H4 (cell line): Measurements from ENCODE around the gene USP1. TPM values are rescaled to one million over a fixed set of nuclear protein-coding genes. Genes with fewer than 3 reads are reported as not detected.

Experiments
- DNase-seq: peaks from one replicate; pipeline ENCODE4 v3.0.0-alpha.2; 2015; ENCODE audit warnings: low spot score
- total RNA-seq: library from RNA; depleted of rRNA; stranded (reverse); fragments of >200 nt; shearing (Covaris generic); gene quantifications from 2 replicates; pipeline ENCODE4 v1.2.3, GENCODE V29; 2014

The USP1 gene
- total RNA-seq, 1 experiment from 2014 or later = 63.2 TPM

DNA sequence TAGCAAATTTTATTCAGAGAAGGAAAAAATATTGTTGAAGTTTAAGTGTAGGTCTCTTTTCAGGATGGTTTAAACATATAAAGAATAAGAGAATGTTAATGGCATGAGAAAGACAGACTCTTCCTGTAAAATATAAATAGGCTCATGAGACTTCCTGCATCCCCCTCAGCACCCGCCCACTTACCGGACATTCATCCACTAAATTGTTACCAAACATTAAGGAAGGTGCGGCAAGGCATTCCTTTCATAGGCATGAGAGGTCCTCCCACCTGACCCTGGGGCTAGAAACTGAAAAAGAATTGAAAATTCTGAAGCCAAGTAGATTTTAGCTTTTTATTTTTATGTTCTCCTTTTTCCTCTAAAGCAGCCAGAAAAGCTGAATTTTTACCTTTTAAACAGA, 10.6 kb upstream of the USP1 start:
- DNase-seq = no peak

DNA sequence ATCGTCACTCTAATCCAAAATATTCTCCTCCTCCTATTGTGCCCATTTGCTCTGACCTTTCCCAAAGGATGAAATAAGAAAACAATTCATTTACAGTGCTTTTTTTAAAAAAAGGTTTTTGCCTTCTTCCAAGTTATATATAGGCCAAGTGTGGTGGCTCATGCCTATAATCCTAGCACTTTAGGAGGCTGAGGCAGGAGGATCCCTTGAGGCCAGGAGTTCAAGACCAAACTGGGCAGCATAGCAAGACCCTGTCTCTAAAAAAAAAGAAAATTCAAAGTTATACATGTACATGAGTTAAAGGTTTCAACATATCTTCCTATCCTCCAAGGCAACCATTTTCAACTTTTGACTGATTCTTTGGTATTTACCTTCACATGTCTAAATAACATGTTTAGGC, 10.1 kb upstream of the USP1 start:
- no peak for DNase-seq

DNA sequence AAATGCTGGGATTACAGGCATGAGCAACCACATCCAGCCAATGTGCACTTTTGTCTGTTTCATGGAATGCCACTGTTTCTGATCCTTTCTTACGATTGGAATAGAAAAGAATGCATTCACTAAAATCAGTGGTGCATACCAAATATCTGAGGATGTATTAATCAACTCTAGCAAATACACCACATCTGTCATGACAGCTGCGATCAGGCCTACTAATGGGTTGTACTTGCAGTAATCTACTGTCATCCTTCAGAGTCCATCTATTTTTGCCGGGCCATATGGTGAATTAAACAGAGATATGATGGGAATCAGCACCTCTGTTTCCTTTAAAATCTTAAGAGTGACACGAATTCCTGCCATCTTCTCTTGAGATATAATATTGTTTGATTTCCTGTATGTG, 8.5 kb upstream of the USP1 start:
- DNase-seq = no peak

DNA sequence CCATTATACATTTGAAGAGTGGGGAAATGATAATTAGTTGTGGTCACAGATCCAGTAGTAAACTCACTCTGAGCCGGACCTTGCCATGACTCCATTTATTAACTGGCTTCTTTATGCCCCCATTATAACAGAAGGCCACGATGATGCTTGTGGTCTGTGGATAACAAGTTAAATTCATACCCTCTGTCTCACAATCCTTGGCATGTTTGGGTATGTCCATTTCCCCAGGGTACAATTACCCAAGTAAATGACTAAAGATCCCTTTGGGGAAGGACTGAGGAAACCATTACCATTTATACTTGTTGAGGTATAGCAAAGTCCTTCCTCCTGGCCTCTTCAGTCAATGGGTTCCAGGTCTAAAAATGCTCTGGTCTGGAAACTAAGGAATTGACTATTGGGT, 7.3 kb upstream of the USP1 start:
- no peak for DNase-seq

DNA sequence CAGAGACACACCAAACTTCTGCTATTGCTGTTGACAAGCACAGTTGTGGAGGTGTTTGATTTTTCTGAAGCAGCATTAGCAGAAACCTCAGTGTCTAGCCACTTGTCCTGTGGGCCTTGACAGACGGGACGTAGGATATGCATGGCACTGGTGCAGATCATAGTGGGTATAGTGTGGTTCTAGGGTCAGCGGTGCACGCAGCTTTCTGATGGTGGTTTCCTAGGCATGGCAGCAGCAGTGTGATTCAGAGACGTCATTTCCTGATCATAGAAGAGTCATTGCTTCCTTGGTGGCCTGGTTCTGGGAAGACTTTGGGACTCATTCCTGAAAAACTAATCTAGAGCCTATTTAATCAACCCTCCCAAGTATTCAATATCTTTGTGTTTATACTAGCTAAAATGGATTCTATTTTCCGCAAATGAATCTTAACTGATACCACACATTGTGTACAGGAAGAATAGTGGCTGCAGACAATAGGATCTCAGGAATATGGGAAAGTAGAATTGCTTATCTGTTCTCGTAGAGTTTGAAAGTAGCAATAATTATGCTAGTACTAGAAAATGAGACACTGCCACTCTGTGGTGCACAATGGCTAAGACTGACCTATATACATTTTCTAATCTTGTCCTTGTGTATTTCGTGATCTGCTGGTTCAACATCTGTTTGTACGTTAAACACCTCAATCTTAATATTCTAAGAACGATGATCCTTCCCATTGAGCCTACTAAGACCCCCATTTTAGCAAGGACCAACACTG, 2.8 kb upstream of the USP1 start:
- DNase-seq = peak; percentile 35

DNA sequence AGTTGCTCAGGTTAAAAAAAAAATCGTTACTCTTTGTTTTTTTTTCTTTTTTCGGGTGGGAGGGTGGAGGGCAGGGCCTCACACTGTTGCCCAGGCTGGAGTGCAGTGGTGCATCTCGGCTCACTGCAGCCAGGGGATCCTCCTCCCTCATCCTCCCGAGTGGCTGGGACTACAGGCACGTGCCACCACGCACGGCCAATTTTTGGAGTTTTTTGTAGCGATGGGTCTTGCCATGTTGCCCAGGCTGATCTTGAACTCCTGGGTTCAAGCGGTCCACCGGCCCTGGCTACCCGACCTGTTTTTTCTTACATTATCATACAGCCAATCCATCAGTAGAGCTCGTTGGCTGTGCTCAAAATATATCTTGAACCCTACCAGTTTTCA, 2.2 kb upstream of the USP1 start:
- no peak for DNase-seq

DNA sequence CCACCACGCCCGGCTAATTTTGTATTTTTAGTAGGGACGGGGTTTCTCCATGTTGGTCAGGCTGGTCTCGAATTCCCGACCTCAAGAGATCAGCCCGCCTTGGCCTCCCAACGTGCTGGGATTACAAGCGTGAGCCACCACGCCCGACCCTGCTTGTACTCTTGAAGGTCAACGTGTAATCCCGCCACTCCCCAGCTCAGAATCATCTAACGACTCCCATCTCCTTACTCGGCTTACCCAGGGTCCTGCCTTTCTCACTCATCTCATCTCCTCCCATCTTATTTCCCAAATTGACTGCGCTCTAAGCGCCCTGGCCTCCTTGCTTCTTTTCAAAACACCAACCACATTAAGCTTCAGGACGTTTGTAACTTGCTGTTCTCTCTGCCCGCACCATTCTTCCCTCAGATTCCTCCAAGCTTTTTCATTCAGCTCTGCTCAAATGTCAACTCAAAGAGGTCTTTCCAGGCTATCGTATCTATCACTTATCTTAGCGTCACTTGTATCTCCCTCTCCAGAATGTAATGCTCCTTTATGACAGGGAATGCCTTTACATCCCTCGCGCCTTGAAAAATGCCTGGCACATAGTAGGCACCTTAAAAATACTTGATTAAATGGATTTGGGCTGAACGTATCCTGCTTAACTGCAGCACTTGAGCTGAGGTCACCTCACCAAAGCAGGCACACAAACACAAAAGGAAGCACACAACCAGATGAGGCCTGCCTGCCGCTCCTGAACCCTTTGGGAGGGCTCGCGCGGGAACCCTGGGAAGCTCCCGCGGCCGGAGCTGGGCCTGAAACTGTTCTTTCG, 1.4 kb upstream of the USP1 start:
- DNase-seq = no peak

DNA sequence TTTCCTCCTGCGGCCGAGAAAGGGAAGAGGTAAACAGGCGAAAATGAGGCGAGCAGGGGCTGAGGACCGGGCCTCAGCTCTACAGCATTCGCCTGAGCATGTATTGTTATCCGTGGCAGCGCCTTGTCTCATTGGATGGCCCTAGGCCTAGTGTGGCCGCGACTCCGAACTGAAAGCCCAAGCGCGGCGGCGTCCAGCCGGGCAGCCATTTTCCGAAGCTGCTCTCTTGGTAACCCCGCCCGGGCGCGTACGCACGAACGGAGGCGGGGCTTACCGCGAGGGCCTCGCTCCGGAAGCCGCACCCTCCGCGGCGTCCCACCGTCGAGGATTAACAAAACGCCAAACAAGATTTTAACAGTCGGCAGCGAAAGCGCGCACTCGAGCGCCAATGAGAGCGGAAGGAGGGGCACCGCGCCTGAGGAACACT, 797 bp upstream of the USP1 start:
- no peak for DNase-seq

DNA sequence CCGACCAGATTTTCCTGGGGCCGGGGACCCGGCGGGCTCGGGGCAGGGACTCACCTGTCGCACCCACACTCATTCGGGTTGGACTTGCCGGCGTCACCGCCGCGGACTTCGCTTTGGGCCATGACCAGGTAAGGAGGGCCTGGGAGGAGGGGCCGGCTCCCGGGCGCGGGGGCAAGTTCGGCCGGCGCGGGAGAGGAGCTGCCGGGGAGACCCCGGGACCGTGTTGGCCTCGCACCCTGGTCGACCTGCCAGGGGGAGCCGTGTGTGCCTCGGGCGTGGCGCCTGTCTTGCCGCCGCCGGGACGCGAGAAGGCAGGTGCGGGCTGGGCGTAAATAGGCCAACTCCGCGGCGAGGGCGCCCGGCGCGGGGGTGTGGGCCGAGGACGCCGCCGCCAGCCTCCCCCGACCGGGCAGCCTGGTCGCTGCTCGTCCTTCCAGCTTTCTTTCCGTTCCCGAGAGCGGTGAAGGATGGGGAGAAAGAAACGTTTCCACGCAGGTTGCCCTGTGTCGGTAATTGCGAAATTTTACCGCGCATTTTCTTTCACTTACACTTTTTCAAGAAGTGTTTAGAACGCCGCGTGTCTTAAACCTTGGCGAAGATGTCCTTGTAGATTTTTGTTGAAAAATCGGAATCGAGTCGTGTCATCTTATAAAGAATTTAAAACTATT, 558 bp downstream of the USP1 start:
- DNase-seq = no peak

DNA sequence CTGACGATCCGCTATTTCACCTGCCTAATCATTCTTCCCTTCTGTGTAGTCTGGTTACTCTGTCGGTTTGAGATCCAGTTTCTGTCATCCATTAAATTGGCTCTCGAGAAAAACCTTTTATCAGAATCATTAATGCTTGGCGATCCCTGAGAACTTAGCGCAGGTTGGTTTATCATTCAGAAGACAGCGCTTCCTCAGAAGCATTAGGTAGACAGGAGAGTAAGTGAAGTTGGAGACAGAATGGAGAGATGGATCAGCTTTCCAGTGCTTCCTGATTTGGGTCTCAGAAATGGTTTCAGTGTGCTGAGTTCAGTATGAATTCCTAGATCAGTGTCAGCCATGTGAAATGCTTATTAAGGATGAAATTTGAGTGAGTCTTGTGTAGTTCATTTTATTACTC, 1.3 kb downstream of the USP1 start:
- no peak for DNase-seq

DNA sequence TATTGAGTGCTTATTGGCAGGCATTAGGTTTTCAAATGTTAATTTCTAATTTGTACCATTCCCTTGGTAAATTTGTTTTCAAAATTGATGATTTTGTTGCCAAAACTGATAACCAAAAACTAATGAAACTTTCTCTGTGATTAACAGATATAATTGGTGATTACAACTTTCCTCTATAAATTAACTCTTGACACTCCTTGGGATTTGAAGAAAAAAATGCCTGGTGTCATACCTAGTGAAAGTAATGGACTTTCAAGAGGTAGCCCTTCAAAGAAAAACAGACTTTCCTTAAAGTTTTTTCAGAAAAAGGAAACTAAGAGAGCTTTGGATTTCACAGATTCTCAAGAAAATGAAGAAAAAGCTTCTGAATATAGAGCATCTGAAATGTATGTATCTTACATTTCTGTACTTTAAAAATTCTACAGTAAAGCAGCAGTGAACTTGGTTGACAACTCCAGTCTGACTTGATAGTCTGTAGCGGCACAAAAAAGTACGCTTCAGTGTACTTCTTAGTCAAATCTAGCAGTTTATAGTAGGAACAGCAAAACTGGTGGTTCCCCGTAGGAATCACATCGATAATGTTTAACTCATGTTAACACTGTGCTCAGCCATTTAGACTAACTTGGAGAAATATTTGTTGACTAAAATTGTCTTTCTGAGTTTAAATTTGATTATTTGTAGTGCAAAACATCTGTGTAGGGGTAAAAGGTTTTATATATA, 3.0 kb downstream of the USP1 start:
- DNase-seq = no peak

DNA sequence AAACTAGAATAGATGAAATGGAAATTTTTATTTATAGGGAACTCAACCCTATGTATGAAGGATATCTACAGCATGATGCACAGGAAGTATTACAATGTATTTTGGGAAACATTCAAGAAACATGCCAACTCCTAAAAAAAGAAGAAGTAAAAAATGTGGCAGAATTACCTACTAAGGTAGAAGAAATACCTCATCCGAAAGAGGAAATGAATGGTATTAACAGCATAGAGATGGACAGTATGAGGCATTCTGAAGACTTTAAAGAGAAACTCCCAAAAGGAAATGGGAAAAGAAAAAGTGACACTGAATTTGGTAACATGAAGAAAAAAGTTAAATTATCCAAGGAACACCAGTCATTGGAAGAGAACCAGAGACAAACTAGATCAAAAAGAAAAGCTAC, 7.9 kb downstream of the USP1 start:
- no peak for DNase-seq

DNA sequence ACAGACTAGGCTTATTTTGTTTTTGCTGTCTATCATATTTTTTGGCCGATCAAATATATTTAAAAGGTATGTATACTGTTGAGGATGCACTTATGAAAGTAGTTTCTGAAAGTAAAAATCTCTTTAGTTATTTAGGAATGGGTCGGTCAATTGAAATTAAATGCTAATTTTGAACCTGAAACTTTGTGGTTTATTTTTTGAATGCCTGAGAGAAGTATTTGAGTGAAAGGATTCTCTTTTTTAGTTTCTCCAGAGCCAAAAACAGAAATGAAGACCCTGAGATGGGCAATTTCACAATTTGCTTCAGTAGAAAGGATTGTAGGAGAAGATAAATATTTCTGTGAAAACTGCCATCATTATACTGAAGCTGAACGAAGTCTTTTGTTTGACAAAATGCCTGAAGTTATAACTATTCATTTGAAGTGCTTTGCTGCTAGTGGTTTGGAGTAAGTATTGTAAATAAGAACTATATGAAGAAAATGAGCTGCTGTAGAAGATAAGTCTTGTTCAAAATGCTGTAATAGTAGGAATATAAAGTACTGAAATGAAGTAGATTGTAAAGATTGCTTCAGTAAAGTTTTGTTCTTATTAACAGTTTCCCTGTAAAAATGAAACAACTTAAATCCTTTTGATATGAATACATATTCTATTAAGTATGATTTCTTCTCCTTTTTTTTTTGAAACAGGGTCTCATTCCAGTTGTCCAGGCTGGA, 11.5 kb downstream of the USP1 start:
- no peak for DNase-seq

DNA sequence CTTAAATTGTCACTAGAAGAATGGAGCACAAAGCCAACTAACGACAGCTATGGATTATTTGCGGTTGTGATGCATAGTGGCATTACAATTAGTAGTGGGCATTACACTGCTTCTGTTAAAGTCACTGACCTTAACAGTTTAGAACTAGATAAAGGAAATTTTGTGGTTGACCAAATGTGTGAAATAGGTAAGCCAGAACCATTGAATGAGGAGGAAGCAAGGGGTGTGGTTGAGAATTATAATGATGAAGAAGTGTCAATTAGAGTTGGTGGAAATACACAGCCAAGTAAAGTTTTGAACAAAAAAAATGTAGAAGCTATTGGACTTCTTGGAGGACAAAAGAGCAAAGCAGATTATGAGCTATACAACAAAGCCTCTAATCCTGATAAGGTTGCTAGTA, 13.5 kb downstream of the USP1 start:
- DNase-seq = no peak

DNA sequence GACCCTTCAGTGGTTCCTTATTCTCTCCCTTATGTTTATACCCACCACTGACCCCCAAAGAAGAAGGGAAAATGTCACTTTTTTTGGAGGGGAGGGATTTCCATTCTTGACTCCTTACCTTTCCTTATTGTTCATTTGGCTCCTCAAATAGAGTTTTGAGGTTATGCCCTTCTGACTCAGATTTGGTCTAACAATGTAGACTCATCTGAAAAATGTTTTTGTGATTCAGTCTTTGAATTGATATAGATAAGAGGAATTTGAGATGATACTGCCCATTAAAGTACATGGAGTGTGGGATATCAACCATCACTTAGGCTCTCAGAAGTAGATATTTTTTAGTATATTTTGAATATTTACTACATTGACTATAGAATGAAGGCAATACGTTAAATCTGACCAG, 16.1 kb downstream of the USP1 start:
- DNase-seq = no peak

DNA sequence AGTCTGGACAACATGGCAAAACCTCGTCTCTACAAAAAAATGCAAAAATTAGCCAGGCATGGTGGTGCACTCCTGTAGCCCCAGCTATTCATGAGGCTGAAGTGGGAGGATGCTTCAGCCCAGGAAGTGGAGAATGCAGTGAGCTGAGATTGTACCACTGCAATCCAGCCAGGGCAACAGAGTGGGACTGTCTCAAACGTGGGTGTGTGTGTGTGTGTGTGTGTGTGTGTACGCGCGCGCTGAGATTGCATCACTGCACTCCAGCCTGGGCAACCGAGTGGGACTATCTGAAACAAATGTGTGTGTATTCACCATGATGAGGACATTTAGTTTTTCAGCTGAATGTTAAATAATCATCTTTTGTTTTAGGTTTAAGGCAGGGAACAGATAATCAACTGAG, 21.1 kb downstream of the USP1 start:
- DNase-seq = no peak

DNA sequence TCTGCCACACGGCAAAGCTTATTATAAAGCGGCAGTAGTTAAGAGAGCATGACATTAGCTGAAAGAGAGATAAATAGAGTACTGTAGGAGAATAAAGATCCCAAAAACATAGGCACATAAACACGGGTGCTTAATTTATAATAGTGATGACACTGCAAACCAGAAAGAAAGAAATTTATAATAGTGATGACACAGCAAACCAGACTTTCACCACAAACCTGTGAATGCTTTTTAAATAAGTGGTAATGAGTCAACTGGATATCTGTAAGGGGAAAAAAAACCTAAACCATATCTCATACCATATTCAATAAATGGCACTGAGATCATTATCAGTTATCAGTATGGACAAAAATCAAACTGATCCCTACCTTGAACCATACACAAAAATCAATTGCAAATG, 25.5 kb downstream of the USP1 start:
- no peak for DNase-seq

DNA sequence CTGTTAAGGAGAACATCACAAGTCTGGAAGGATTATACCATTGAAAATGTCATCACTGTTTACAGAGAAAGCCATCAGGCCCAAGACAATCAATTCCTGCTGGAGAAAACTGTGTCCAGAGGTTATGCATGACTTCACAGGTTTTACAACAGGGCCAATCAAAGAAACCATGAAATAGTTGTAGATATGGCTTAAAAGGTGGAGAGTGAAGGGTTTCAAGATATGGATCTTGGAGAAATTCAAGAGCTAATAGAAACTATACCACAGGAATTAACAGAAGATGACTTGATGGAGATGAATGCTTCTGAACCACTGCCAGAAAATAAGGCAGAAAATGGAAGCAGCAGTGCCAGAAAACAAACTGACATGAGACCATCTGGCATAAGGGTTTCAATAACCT, 30.2 kb downstream of the USP1 start:
- no peak for DNase-seq

DNA sequence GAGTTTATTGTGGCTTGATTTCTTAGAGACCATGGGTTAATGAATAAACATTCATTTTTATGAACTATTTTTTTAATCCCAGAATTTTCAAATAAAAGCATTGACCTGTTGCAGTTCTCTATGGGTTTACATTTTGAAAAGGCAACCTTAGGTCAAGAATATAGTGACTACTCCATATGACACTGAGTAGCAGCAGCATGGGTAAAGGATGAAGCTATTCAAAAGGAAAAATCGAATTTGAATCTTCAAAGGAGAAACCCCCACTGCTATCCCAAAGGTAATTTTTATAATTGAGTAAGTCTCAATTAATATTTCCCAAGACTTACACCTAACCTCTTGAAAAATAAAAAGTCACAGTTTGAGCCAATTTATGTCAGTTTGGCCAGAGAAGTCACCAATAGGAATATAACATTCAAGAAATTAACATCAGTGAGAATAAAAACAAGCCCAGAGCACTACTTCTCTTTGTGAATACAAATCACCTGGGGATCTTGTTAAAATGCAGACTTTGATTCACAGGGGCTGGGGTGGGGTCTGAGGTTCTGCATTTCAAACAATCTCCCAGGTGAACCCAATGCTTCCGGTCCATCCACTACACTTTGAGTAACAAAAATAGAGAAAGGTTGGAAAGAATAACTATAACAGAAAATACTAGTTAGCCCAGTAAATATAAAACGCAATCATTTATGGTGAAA, 39.8 kb downstream of the USP1 start:
- DNase-seq = no peak

DNA sequence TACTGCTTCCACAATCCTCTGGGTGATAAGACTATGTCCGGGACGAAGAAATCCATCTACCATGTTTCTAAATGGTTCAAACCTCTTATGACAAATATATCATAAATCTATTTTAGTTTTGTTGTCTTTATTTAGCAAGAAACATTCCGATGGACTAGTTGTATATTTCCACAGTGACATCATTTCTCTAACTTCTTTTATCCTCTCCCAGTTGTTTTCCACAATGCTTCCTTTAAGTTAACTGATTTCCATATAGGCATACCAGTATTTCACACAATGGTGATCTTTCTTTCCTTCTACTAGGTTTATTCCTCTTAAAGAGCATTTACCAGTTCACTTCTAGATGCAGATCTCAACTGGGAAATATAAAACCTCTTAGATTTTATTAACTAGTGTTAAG, 44.8 kb downstream of the USP1 start:
- no peak for DNase-seq
